G401.6 (cell line): Measurements from ENCODE around the gene TSKU.
"Not testable (repeated sequence)": the region's sequence is repeated elsewhere in the genome, so short reads cannot be mapped to it uniquely, and the experiment has no call there.

Experiments used
- FAIRE-seq: peaks from 2 replicates; lab custom pipeline; 2012; peaks lifted over from hg19 to GRCh38; lab: Jason Lieb, UNC

The TSKU gene, protein sequence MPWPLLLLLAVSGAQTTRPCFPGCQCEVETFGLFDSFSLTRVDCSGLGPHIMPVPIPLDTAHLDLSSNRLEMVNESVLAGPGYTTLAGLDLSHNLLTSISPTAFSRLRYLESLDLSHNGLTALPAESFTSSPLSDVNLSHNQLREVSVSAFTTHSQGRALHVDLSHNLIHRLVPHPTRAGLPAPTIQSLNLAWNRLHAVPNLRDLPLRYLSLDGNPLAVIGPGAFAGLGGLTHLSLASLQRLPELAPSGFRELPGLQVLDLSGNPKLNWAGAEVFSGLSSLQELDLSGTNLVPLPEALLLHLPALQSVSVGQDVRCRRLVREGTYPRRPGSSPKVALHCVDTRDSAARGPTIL

DNA sequence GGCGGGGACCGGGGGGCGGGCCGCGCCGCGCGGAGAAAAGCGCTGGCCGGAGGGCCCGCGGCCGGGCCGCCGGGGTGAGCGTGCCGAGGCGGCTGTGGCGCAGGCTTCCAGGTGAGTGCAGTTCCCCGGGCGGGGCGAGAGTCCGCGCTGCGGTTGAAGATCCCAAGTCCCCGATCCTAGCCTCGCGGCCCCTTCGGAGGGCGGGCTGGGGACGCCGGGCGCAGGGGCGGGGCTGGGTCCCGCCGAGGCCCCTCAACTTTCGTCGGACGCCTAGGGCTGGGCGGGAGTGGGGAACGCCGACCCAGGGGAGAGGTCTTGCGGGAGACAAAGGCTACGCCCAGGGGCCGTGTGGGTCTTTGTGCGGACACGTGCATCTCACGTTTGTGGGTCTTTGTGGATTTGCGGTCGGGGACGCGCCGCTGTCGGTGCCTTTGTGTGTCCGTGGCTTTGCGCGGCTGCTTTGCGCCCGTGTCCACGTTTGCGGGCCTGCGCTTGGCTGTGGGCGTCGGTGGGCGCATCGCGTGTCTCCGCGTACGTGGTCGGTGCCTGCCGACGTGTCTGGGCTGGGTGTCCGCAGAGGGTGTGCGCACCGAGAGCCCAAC, at the start of gene TSKU:
Gene TSKU (plus strand): TSS at position 63 of the 602 bp plus-strand sequence. CDS start 12,261 bp downstream, outside the sequence.
- no peak for FAIRE-seq

DNA sequence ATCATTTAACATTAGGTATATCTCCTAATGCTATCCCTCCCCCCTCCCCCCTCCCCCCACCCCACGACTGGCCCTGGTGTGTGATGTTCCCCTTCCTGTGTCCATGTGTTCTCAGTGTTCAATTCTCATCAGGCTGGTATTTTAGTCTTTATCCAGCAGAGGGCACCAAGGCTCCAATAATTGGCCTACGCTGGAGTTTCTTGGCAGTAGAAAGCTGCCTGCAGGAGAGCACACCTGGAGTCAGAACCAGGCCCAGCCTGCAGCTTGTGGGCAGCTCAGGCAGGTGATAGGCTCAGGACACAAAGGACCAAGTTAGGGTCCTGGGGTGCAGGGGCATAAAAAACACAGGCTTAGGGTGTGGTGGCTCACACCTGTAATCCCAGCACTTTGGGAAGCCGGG, 49.2 kb upstream of the TSKU start:
- not testable (repeated sequence) for FAIRE-seq

DNA sequence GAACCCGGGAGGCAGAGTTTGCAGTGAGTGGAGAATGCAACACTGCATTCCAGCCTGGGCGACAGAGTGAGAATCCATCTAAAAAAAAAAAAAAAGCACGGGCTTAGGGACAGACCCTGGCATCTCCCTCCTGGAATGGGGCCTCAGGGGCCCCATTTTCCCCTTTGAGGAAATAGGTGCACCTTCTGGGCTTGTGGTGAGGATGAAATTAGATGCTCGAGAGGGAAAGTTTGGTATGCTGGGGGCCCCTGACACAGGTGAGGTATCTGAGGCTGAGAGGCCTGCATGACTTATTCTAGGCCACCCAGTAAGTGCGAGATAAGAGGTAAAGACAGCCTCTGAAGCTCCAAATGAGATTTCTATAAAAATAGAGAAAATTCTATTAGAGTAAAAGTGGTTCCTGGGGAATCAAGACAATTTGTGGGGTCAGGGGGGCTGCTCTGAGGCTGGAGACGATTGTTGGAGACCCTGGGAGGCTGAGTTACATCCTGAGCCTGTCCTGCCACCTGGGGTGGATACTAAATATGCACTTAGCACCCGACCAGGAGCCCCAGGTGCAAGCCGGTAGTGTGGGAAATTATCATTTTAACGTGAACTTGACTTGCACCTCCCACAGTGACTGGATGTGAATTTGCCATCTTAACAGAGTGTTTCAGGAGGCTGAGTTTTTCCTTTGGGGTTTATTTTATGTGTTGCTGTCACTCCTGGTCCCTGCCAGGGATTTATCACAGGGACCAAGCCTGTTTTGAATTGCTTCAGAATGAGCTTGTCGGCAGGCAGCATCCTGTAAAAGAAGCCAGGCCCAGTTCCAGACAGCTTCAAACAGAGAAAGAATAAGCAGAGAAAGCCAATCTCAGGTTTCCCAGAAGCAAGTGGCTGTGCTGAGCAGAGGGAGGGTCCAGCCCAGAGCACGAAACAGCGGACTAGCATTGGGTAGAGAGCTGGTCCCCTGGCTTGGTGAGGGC, 48.4 kb upstream of the TSKU start:
- FAIRE-seq, result no peak

DNA sequence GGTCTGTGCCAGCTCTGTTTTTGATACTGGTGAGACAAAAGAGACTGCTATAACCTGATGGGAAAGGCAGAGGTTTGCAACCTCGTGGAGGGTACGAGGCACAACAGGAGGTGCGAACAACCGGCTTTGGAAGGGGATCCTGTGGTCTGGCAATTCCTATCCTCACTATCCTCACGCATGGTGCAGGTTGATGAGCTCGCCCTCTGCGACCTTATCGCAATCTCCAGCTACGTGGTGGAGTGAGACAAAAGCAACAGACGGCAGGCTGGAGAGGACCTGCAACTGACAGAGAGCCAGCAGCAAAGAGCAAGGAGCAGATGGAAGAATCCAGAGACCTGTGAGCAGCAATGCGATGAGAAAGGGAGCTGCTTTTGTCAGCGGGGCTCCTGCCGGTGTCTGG, 47.3 kb upstream of the TSKU start:
- FAIRE-seq, result no peak

DNA sequence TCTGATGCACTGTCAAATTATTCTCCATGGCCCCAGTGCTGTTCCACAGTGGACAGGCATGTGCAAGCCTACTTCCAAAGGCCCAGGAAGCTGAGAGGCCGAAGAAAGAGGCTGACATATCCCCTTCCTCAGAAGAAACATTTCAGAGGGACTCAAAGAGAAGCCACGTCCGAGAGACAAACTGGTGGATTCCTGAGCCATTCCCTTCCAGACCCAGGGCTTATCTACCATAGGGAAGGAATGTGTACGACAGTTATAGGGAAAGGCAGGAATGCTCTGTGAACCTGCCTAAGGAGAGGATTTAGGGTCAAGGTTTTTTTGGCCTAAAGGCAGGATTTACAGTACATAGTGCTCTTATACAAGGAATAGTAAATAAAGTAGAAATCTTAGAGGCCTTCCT, 46.9 kb upstream of the TSKU start:
- FAIRE-seq, result no peak

DNA sequence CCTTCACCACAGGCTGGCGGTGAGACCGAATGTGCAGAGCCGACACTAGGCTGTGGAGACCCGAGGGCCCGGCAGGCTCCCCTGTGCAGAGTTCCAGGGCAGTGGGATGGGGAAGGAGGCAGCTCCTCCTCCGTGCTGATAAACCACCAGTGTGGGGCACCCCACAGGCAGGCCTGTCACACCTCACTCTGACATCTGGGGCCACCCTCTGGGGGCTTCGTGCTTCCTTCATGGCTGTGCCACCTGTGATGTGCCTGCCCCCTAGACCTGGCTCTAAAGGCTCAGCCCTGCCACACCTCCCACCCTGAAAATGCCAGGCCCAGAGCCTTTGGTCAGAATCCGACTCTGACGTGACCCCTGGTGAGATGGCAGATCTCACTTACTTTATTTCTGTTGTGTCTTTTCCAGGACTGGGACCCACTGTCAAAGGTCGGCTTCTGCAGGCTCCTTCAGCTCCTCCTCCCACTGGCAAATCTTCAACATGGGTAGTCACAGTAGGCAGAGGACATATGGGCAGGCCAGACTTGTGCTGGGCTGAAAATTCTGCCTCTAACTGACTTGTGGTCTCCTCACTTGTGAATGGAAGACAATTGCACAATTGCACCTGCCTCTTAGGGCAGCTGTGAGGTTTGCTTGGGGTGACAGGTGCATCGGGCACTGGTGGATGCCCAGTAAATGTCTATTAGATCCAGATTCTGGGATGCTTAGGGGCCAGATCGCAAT, 46.2 kb upstream of the TSKU start:
- no peak for FAIRE-seq

DNA sequence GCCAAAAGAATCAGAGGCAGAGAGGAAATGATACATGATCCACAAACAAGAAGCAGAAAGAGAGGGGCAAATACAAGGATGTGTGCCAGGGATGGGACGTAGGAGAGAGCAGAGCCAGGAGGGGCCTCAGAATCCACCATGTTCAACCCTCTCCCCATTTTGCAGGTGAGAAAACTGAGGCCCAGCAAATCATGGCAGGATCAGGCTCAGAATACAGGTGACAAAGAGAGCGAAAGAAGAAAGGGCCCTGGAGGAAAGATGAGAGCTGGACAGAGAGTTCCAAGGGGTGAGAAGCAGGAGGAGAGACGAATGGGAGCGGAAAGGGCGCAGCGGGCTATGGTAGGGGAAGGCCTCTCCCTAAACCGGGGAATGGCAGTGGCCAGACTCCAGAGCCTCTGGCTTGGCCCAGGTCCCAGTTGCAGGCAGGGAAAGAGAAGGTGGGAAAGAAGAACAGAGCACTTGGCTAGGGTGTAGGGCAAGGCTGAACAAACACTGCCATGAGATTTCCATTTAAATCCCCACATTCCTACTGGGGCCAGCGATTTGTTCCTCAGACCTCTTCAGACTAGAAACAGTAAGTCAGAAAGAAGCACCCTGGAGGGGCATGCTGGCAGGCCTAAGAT, 44.4 kb upstream of the TSKU start:
- FAIRE-seq, result no peak

DNA sequence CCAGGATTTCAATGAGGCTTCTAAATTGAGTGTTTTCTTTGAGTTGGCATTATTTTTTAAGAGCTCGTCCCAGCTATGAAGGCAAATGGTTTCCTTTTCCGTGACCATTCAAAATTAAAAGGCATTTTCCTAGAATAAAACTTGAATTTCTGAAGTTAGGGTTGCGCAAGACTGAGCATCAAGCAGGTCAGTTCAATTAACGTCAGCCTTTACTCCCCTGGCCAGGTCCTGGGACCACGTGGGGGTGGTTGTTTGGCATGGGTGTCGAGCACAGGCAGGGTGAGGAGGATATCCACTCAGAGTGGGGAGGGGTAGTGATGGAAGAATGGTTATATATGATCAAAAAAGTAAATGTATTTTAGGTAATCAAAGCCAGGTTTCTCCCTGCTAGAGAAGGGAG, 43.4 kb upstream of the TSKU start:
- FAIRE-seq, result no peak

DNA sequence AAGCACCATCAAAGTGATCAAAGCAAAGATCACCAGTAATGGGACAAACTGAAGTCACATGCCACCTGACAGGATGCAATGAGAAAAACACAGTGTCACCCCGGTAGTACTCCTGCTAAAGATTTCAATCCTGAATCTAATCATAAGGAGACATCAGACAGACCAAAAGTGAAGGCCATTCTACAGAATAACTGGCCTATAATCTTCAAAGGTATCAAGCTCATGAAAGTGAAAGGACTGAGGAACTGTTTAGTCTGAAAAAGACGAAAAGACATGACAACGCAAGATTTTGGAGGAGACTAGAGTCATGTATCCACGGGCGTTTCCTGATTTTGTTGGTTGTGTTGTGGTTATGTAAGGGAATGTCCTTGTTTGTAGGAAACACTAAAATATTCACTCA, 42.4 kb upstream of the TSKU start:
- FAIRE-seq, result no peak

DNA sequence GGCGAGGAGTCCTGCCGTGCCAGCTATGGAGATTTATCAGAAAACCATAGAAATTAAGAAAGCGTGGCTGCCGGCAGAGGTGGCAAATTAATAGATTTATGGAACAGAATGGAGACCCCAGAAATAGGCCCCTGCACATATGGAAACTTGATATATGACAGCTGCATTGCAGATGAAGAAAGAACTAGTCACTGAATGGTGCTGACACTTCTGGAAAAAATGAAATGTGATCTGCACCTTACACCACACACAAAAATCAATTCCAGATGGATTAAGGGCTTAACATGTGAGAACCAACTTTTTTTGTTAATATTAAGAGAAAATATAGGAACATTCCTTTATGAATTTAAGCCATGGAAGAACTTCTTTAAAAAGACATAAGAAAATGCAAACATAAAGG, 40.3 kb upstream of the TSKU start:
- no peak for FAIRE-seq

DNA sequence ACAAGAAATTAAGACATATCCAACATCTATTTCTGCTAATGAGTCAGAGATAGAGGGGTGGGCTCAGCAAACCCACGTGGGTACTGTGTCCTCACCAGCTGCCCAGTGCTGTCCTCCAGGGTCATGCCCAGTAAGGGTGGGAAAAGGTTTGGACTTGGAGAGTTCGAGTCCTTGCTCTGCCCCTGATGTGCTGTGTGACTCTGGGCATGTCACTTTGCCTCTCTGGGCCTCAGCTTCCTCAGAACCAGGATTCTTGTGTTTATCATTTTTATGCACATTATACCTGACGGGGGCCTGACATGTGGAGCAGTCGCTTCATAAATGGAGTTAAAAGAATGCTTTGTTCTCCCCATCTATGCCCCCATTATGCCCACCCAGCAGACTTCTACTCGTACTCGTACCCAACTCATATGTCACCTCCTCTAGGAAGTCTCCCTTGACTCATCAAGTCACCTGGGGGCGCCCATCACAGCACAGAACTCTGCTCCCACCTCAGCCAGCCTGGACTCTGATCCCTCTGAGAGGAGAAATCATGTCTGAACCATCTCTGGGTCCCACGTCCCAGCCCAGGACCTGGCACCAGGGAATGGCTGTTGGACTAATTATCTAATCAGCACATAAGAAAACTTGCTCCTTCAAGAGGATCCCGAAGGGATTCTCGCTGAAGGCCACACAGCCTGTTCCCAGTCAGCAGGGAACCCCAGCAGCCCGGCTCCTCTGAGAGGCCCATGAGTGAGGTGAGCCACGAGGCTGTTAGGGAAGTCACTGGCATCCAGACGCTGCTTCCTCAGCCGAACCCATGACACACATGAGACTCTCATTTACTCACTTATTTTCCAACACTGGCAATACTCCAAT, 38.7 kb upstream of the TSKU start:
- FAIRE-seq, result no peak

DNA sequence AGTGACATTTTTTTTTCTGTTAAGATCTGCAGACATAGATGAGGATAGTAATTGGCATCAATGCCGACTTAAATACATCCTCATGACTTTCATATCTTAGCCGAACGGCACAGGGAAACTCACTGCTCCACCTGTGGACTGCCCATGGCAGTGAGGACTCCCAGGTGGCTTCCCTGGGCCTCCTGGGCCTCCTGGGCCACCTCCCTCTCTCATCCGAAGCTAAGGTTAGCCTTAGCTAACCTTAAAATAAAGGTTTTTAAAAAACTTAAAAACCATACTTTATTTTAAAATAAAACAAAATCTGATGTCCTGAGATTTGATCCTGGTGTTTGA, 38.1 kb upstream of the TSKU start:
- FAIRE-seq, result no peak

DNA sequence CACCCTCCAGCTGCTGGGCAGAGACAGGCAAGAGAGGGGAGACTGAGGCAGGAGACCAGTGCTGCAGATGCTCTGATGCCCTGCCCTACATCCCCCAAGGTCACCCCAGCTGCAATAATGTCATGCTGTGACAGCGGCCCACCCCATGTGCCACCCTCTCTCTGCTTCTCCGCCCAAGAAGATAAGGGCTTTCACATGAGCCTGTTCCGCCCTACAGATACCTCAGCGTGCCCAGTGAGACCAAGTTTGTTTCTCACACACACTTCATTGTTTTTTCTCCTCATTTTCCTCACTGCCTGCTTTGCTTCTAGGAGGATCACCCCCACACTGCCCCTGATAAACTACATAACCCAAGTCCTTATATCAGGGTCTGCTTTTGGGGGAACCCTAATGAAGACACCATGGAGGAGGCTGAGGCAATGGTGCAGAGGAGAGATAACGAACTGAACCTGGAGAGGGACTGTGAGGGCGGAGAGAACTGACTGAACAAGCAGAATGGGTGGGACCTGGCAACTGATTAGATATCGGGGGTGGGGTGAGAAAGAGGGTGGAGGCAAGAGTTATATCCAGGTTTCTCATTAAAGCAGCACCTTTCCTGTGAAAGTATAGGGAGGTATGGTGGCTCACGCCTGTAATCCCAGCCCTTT, 37.5 kb upstream of the TSKU start:
- FAIRE-seq, result no peak

DNA sequence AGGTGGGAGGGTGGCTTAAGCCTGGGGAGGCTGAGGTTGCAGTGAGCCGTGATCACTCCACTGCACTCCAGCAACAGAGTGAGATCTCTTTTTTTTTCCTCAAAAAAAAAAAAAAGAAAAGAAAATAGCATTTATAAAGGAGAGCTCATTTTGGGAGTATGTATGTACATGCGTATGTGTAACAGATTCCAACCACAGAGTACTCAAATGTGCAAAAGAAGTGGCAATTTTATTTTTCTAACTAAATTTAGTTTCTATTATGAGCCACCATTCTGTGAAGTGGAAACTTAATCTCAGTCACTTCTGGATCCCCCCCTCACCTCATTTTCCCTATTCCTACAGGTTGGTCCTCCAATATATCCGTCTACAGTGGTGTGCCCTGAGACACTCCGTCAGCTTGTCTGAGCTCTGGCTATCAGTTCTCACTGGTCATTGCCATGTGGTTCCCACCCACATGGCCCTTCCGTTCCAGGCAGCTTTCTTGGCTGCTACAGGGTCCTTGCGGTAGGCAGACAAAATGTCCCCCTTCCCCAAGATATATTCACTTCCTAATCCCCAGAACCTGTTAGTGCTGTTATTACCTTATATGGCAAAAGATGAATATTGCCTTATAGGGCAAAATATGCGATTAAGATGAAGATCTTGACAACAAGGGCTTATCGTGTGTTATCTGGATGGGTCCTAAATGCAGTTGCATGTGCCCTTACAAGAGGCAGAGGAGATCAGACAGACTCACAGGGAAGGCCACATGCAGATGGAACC, 35.8 kb upstream of the TSKU start:
- FAIRE-seq, result no peak

DNA sequence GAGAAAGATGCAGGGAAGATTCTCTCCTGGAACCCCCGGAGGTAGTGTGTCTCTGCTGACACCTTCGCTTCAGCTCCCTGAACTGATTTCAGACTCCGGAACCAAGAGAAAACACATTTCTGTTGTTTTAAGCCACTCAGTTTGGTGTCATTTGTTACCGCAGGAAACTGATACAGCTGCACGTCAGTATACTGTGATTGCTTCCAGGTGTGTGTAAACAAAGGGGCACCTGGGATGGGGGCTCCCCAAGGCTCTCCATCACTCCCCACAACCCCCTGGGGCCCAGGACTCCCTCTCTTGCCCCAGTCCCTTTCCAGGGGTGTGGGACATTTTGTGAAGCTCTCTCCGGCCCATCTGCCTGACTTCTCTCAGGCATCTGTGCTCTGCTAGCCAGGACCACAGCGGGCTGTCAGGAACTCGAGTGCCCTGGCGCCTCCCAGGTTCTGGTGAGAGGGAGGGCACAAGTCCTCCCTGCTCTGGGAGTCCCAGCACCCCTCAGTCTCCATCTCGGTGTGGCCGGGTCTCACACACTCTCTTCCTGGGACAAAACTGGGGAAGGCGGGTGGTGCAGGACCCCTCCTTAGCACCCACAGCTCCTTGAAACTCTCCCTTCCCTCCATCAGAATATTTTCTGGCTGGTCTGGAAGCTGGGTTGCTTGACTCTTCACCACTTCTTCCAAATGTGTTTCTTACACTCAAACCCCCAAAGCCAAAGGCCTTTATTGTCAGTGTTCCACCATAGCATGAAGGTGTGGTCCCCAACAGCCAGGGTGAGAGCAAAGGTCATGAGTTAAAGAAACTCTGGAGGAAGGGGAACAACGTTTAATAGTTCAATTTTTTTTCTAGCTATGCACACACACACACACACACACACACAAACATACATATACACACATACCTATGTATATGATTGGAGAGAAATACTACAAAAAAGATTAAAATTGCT, 35.0 kb upstream of the TSKU start:
- no peak for FAIRE-seq

DNA sequence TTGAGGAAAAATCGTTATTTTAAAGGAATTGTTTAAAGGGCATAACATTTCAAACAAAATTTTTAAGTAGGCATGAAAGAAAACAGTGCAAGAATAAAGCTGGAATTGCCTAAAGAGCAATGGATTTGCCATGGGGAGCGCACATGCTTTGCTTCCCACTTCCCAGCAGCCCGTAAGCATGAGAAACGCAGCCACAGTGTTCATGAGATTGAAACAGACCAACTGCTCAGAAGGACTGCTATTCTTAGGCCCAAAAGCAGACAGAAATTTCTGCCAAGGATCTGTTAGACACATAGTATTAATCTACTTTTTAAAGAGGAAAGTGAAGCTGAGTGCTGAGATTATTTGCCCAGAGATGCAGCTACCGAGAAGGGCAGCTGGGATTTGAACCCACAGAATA, 34.2 kb upstream of the TSKU start:
- FAIRE-seq, result no peak

DNA sequence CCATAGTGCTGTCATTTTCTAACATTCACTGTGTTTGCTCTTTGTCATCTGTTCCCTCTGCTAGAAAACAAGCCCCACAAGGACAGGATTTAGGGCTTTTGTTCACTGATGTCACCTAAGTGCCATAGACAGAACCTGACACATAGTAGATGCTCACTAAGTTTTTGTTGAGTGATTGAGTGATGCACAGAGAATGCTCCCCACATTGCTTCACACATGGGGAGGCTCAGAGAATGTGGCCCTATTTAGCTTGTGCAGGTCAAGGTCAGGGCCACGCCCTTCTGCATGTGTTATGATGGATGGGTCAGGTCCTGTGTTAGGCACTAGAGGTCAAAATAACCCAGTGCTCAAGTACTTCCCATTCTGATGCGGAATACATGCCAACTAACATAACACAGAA, 33.1 kb upstream of the TSKU start:
- FAIRE-seq, result no peak

DNA sequence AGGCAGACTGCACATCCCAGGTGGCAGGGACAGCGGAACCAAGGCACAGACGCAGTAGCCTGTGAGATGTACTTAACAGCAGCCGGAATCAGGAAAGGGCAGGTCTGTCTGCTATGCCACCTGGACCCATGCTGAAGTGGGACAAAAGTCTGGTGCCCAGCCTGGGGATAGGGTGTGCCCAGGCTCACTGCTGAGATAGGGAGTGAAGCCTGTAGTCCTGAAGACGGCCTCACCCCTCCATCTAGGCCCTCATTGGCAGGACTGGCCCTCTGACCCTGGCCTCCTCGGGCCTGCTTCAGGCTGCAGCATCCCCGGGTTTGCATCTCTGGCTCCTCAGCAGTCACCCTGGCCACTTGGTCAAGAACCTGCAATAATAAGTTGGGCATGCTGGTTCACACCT, 32.4 kb upstream of the TSKU start:
- FAIRE-seq, result no peak
